ENCODE data around the gene DTX4.

Gene DTX4

DNA sequence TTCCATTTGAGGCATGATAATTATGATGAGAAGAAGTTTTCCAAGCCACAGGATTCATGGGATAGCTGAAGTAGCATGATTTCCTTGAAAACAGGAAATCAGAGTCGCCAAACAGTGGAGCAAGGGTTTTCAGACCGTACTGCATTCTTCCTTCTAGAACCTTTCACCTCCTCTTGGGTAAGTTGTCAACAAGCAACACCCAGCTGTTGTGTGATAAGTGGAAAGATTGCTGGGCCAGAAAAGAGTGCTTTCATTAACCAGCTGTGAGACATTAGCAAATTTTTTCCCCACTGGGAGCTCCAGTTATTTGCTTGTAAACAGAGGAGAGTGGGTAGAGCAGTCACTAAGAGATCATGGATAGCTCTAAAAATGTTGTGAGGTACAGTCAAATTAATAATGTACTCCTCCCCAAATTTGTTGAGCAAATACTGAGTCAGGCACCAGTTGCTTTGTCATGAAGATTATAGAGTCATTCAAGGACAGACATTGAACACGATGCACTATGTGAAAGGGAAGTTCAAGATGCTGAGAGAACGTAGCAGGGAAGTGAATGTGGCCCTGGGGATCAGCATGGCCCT lies 52.5 kb downstream of the DTX4 start:
- no peak overlapping the region for H2AFZ ChIP-seq (ENCODE audit: low read depth, low read length)
- no peak for ATAC-seq (ENCODE audit: insufficient read depth, low read depth)
- no peak overlapping the region for H3K4me2 ChIP-seq (ENCODE audit: insufficient read depth, low read length)

DNA sequence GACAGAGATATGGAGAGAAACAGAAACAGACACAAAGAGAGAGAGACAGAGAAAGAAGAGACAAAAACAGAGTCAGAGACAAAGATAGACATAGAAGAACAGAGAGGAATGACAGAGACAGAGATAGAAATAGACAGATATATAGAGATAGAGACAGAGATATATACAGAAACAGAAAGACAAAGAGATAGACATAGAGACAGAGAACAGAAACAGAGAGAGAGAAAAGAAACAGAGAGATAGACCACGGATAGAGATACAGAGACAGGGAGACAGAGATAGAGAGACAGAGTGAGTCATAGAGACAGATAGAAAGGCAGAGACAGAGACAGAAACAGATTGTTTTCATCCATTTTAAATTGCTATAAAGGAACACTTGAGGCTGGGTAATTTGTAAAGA lies 53.1 kb downstream of the DTX4 start:
- Histone ChIP-seq H3K27ac (ENCODE audit: low read length) (no peak overlapping the region), H3K9me3 (ENCODE audit: insufficient read depth, low read length, severe bottlenecking) (no peaks in the 10 kb centered on the region), H3K4me3 (ENCODE audit: low read depth in 1 of 2, low read length in 2 of 2) (no peak overlapping the region), H3K36me3 (ENCODE audit: insufficient read depth, low read length) (no peaks in the 10 kb centered on the region), H3K9ac (ENCODE audit: low read depth, low read length) (no peak overlapping the region), H3K4me2 (ENCODE audit: insufficient read depth, low read length) (no peak overlapping the region), H2AFZ (ENCODE audit: low read depth, low read length) (no peak overlapping the region), H3K27me3 (ENCODE audit: insufficient read depth, low read length, poor library complexity) (no peaks in the 10 kb centered on the region), H4K20me1 (ENCODE audit: insufficient read depth, low read length) (no peaks in the 10 kb centered on the region), H3K79me2 (ENCODE audit: insufficient read depth, low read length) (no peaks in the 10 kb centered on the region), H3K4me1 (ENCODE audit: insufficient read depth, low read length) (no peaks in the 10 kb centered on the region)
- ATAC-seq (ENCODE audit: insufficient read depth, low read depth) (no peak), DNase-seq (no peak)
- TF ChIP-seq, protein P1, sequence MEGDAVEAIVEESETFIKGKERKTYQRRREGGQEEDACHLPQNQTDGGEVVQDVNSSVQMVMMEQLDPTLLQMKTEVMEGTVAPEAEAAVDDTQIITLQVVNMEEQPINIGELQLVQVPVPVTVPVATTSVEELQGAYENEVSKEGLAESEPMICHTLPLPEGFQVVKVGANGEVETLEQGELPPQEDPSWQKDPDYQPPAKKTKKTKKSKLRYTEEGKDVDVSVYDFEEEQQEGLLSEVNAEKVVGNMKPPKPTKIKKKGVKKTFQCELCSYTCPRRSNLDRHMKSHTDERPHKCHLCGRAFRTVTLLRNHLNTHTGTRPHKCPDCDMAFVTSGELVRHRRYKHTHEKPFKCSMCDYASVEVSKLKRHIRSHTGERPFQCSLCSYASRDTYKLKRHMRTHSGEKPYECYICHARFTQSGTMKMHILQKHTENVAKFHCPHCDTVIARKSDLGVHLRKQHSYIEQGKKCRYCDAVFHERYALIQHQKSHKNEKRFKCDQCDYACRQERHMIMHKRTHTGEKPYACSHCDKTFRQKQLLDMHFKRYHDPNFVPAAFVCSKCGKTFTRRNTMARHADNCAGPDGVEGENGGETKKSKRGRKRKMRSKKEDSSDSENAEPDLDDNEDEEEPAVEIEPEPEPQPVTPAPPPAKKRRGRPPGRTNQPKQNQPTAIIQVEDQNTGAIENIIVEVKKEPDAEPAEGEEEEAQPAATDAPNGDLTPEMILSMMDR (IDR thresholded peaks at IDR 0.05; ENCODE audit: borderline replicate concordance, extremely low read depth, low read length, poor library complexity, severe bottlenecking): no peak

More for the DNA sequence above, 52.5 kb downstream of the DTX4 start:
- no peaks in the 10 kb centered on the region for H3K27me3 ChIP-seq (ENCODE audit: insufficient read depth, low read length, poor library complexity)
- H3K79me2 ChIP-seq (ENCODE audit: insufficient read depth, low read length): no peaks in the 10 kb centered on the region
- no peaks in the 10 kb centered on the region for H3K4me1 ChIP-seq (ENCODE audit: insufficient read depth, low read length)
- no peaks in the 10 kb centered on the region for H4K20me1 ChIP-seq (ENCODE audit: insufficient read depth, low read length)
- no peak overlapping the region for H3K9ac ChIP-seq (ENCODE audit: low read depth, low read length)
- TF ChIP-seq, protein P1 (IDR thresholded peaks at IDR 0.05; ENCODE audit: borderline replicate concordance, extremely low read depth, low read length, poor library complexity, severe bottlenecking): no peak
- TF ChIP-seq EZH2 (IDR thresholded peaks at IDR 0.05; ENCODE audit: borderline replicate concordance, low read depth, low read length, severe bottlenecking): no peak
- H3K4me3 ChIP-seq (ENCODE audit: low read depth in 1 of 2, low read length in 2 of 2): no peak overlapping the region
- no peak overlapping the region for H3K27ac ChIP-seq (ENCODE audit: low read length)
- DNase-seq: no peak
- H3K36me3 ChIP-seq (ENCODE audit: insufficient read depth, low read length): no peaks in the 10 kb centered on the region
- no peaks in the 10 kb centered on the region for H3K9me3 ChIP-seq (ENCODE audit: insufficient read depth, low read length, severe bottlenecking)

DNA sequence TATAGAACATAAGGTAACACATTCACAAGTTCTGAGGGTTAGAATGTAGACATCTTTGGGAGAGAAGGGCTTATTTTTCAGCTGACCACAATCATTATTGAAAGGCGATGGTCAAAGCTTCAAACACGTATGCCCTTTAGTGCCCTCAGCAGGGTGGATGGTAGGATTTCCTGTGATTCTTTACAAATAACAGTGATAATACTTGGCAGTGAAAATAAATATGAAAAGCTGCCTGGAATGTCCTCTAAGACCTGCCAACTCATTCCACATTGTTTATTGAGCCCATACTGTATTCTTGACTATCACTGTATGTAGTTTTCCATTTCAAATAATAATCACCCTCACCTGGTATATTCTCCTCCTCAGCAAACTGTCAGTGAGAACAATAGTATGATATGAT lies 54.5 kb downstream of the DTX4 start:
- Histone ChIP-seq H3K9ac (ENCODE audit: low read depth, low read length) (no peak overlapping the region), H3K27me3 (ENCODE audit: insufficient read depth, low read length, poor library complexity) (no peaks in the 10 kb centered on the region), H3K4me3 (ENCODE audit: low read depth in 1 of 2, low read length in 2 of 2) (no peak overlapping the region), H2AFZ (ENCODE audit: low read depth, low read length) (no peak overlapping the region), H3K9me3 (ENCODE audit: insufficient read depth, low read length, severe bottlenecking) (no peaks in the 10 kb centered on the region), H4K20me1 (ENCODE audit: insufficient read depth, low read length) (no peaks in the 10 kb centered on the region), H3K79me2 (ENCODE audit: insufficient read depth, low read length) (no peaks in the 10 kb centered on the region), H3K4me1 (ENCODE audit: insufficient read depth, low read length) (no peaks in the 10 kb centered on the region), H3K36me3 (ENCODE audit: insufficient read depth, low read length) (no peaks in the 10 kb centered on the region), H3K4me2 (ENCODE audit: insufficient read depth, low read length) (no peak overlapping the region), H3K27ac (ENCODE audit: low read length) (no peak overlapping the region)
- ATAC-seq (ENCODE audit: insufficient read depth, low read depth): no peak
- DNase-seq: no peak
- no peak for TF ChIP-seq EZH2 (IDR thresholded peaks at IDR 0.05; ENCODE audit: borderline replicate concordance, low read depth, low read length, severe bottlenecking)
- TF ChIP-seq, protein P1 (IDR thresholded peaks at IDR 0.05; ENCODE audit: borderline replicate concordance, extremely low read depth, low read length, poor library complexity, severe bottlenecking): no peak

DNA sequence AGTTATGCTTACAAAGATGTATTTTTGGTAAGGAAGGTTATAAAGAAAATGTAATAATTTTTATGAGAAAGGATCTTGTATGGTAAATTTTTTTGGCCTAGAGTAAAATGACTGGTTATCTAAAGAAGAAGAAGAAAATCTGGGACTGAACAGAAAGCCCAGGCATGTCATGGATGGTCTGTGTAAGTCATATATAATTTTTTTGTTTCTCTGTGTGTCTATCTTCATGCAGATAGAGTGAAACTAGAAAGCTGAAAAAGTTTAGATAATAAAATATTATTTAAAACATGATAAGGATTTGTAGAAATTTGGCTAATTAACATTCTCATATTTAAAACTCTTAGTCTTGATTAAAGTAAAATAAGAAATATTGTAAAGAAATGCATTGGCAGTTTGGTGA lies 68.4 kb downstream of the DTX4 start:
- no peaks in the 10 kb centered on the region for H4K20me1 ChIP-seq (ENCODE audit: insufficient read depth, low read length)
- H3K27me3 ChIP-seq (ENCODE audit: insufficient read depth, low read length, poor library complexity): no peaks in the 10 kb centered on the region
- no peak for TF ChIP-seq EZH2 (IDR thresholded peaks at IDR 0.05; ENCODE audit: borderline replicate concordance, low read depth, low read length, severe bottlenecking)
- TF ChIP-seq, protein P1 (IDR thresholded peaks at IDR 0.05; ENCODE audit: borderline replicate concordance, extremely low read depth, low read length, poor library complexity, severe bottlenecking): no peak
- ATAC-seq (ENCODE audit: insufficient read depth, low read depth): no peak
- no peak overlapping the region for H2AFZ ChIP-seq (ENCODE audit: low read depth, low read length)
- no peaks in the 10 kb centered on the region for H3K4me1 ChIP-seq (ENCODE audit: insufficient read depth, low read length)
- H3K27ac ChIP-seq (ENCODE audit: low read length): no peak overlapping the region
- no peak overlapping the region for H3K4me3 ChIP-seq (ENCODE audit: low read depth in 1 of 2, low read length in 2 of 2)
- no peaks in the 10 kb centered on the region for H3K36me3 ChIP-seq (ENCODE audit: insufficient read depth, low read length)
- no peak overlapping the region for H3K4me2 ChIP-seq (ENCODE audit: insufficient read depth, low read length)
- no peak for DNase-seq
- H3K9ac ChIP-seq (ENCODE audit: low read depth, low read length): no peak overlapping the region
- H3K79me2 ChIP-seq (ENCODE audit: insufficient read depth, low read length): no peaks in the 10 kb centered on the region
- H3K9me3 ChIP-seq (ENCODE audit: insufficient read depth, low read length, severe bottlenecking): peaks cover 4% of the 10 kb centered on the region
